HL-60 (cell line): Measurements from ENCODE around the gene GPR135.

Experiments
- DNase-seq, 2 experiments: peaks; one replicate each; pipeline ENCODE4 v3.0.0-alpha.2; 2010 to 2020; ENCODE audit warnings: low read depth in 1 of 2, low spot score in 1 of 2
- H3K27ac ChIP-seq: fragments of 250-450 bp; sonication (Bioruptor Pico); replicated peaks from 2 replicates; pipeline ENCODE4 v1.5.1; 2020; ENCODE audit warnings: mild to moderate bottlenecking, moderate library complexity
- H3K27me3 ChIP-seq: fragments of 250-450 bp; sonication (Bioruptor Pico); 2 replicates; pipeline ENCODE4 v1.5.1; 2021; ENCODE audit warnings: mild to moderate bottlenecking, moderate library complexity; ENCODE audit not compliant: insufficient read depth, poor library complexity, severe bottlenecking
- H3K4me3 ChIP-seq: replicated peaks from 2 replicates; pipeline ENCODE4 v1.5.1; 2011; ENCODE audit warnings: mild to moderate bottlenecking, control low read depth, low read length; ENCODE audit not compliant: insufficient read depth
- GABPA ChIP-seq: IDR thresholded peaks from 2 replicates; pipeline ENCODE4 v1.6.1; 2012; ENCODE audit warnings: low read depth
- POLR2AphosphoS5 ChIP-seq: IDR thresholded peaks from 2 replicates; pipeline ENCODE4 v1.6.1; 2012; ENCODE audit warnings: low read depth
- SPI1 ChIP-seq: IDR thresholded peaks from 2 replicates; pipeline ENCODE4 v1.6.1; 2012; ENCODE audit warnings: low read depth, mild to moderate bottlenecking, borderline replicate concordance
- TF ChIP-seq, protein P1 (sequence below): IDR thresholded peaks from 2 replicates; pipeline ENCODE4 v1.6.1; 2012; ENCODE audit warnings: low read depth; ENCODE audit not compliant: insufficient replicate concordance
- TF ChIP-seq, protein P2 (sequence below): IDR thresholded peaks from one replicate; pipeline ENCODE4 v1.5.1; 2011; ENCODE audit warnings: low read length, control low read depth, inconsistent platforms; ENCODE audit not compliant: insufficient read depth

Gene GPR135

GRCh38 chr14:59415836-59416602, 49.2 kb downstream of the GPR135 start:
- H3K27ac ChIP-seq: no peak overlapping the region
- DNase-seq: no peak
- no peaks in the 10 kb centered on the region for H3K27me3 ChIP-seq
- no peak overlapping the region for H3K4me3 ChIP-seq
- TF ChIP-seq, protein P1, sequence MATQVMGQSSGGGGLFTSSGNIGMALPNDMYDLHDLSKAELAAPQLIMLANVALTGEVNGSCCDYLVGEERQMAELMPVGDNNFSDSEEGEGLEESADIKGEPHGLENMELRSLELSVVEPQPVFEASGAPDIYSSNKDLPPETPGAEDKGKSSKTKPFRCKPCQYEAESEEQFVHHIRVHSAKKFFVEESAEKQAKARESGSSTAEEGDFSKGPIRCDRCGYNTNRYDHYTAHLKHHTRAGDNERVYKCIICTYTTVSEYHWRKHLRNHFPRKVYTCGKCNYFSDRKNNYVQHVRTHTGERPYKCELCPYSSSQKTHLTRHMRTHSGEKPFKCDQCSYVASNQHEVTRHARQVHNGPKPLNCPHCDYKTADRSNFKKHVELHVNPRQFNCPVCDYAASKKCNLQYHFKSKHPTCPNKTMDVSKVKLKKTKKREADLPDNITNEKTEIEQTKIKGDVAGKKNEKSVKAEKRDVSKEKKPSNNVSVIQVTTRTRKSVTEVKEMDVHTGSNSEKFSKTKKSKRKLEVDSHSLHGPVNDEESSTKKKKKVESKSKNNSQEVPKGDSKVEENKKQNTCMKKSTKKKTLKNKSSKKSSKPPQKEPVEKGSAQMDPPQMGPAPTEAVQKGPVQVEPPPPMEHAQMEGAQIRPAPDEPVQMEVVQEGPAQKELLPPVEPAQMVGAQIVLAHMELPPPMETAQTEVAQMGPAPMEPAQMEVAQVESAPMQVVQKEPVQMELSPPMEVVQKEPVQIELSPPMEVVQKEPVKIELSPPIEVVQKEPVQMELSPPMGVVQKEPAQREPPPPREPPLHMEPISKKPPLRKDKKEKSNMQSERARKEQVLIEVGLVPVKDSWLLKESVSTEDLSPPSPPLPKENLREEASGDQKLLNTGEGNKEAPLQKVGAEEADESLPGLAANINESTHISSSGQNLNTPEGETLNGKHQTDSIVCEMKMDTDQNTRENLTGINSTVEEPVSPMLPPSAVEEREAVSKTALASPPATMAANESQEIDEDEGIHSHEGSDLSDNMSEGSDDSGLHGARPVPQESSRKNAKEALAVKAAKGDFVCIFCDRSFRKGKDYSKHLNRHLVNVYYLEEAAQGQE: no peak
- TF ChIP-seq POLR2AphosphoS5 (no peak), SPI1 (no peak), GABPA (no peak)
- TF ChIP-seq, protein P2, sequence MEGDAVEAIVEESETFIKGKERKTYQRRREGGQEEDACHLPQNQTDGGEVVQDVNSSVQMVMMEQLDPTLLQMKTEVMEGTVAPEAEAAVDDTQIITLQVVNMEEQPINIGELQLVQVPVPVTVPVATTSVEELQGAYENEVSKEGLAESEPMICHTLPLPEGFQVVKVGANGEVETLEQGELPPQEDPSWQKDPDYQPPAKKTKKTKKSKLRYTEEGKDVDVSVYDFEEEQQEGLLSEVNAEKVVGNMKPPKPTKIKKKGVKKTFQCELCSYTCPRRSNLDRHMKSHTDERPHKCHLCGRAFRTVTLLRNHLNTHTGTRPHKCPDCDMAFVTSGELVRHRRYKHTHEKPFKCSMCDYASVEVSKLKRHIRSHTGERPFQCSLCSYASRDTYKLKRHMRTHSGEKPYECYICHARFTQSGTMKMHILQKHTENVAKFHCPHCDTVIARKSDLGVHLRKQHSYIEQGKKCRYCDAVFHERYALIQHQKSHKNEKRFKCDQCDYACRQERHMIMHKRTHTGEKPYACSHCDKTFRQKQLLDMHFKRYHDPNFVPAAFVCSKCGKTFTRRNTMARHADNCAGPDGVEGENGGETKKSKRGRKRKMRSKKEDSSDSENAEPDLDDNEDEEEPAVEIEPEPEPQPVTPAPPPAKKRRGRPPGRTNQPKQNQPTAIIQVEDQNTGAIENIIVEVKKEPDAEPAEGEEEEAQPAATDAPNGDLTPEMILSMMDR: no peak
